Testis (tissue), 3 donors: ENCODE data around the gene CCNL1. TPM values are rescaled to one million over a fixed set of nuclear protein-coding genes. Genes with fewer than 3 reads are reported as not detected.

Source experiments
- DNase-seq: peaks from one replicate; pipeline ENCODE4 v3.0.0-alpha.2; 2019
- H3K27ac ChIP-seq, 2 donors: fragments of 200-600 bp; sonication (generic); one replicate each; pipeline ENCODE4 v1.5.1; 2019
- H3K27me3 ChIP-seq: fragments of 200-600 bp; sonication (generic); one replicate; pipeline ENCODE4 v1.5.1; 2019
- H3K36me3 ChIP-seq: fragments of 200-600 bp; sonication (generic); one replicate; pipeline ENCODE4 v1.5.1; 2017; ENCODE audit warnings: low read depth; ENCODE audit errors: missing control alignments
- H3K4me1 ChIP-seq: fragments of 200-600 bp; sonication (generic); one replicate; pipeline ENCODE4 v1.5.1; 2019
- H3K4me3 ChIP-seq, 2 donors: fragments of 200-600 bp; sonication (generic); one replicate each; pipeline ENCODE4 v1.5.1; 2017 to 2019
- H3K9me3 ChIP-seq: fragments of 200-600 bp; sonication (generic); one replicate; pipeline ENCODE4 v1.5.1; 2017
- CTCF ChIP-seq, 3 experiments: fragments of 450-650 bp in 2 of 3; fragments of 200-600 bp in 1 of 3; sonication (generic) in 1 of 3; IDR thresholded peaks; one replicate each; pipeline ENCODE4 v1.5.1; 2016 to 2019; ENCODE audit warnings: antibody characterized with exemption in 3 of 3, mild to moderate bottlenecking in 2 of 3, moderate library complexity in 1 of 3
- POLR2A ChIP-seq: fragments of 450-650 bp; IDR thresholded peaks from one replicate; pipeline ENCODE4 v1.6.1; 2017; ENCODE audit warnings: antibody characterized with exemption, mild to moderate bottlenecking, moderate library complexity
- WGBS, 2 donors: methylation state at CpG; one replicate each; pipeline ENCODE4 v1.1.5; 2018; 5-methylcytosine and 5-hydroxymethylcytosine counted together
- intact Hi-C: fragments of 100-400 bp; cut with DNase I; formaldehyde crosslinking; loops from one replicate; pipeline ENCODE4 v1.15.1; 2023; ENCODE audit warnings: low total_unique reads
- polyA plus RNA-seq: library from polyadenylated mRNA; stranded (reverse); fragments of 350-450 nt; fragmentation: Illumina TruSeq; extraction: RNeasy Lipid Tissue Mini Kit (QIAGEN cat#74804); gene quantifications from one replicate; pipeline ENCODE4 v1.2.3, GENCODE V29; 2014; ENCODE audit warnings: low read depth, low replicate concordance; ENCODE audit not compliant: insufficient read depth
- total RNA-seq, 2 donors: library from RNA; depleted of rRNA; stranded (reverse); fragments of >200 nt; gene quantifications; one replicate each; pipeline ENCODE4 v1.2.3, GENCODE V29; 2016

Gene CCNL1
- total and polyA plus RNA-seq, 3 donors from 2014 or later: 46.1 to 200 (median 168) TPM

DNA sequence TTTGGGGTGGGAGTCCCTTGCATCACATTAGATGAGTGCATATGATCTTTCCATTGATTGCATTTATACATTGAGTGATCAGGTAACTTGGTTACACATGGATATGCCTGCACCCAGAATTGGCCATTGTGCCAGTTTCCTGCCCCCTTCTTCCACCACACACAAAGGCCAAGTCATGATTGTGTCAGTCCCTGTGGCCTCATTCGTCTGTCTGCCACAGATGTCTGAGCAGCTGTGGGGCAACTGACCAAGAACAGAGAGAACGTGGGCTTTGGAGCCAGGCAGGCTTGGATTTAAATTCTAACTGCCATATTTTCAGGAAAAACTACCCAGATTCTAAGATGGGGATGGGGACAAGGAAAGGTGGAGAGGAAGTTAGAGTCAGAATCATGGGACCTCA is 27.0 kb downstream of the CCNL1 start:
- no peaks in the 10 kb centered on the region for H3K36me3 ChIP-seq
- no peaks in the 10 kb centered on the region for H3K27me3 ChIP-seq
- peaks cover 74% of the 10 kb centered on the region for H3K4me1 ChIP-seq
- H3K4me3 ChIP-seq: no peak overlapping the region
- WGBS, 2 donors: 64 to 85% methylated on average over 2 of the region's 2 CpGs
- H3K27ac ChIP-seq: peak overlapping the region in 1 of 2 donors; percentile 60
- no peaks in the 10 kb centered on the region for H3K9me3 ChIP-seq
- no peak for DNase-seq
- intact Hi-C loops: loop anchor here (10.0 kb wide), 2 partner anchors 458 to 588 kb away; partner anchors contain the start of gene TIPARP
- no peak for TF ChIP-seq POLR2A
- no peak for TF ChIP-seq CTCF (IDR thresholded peaks at IDR 0.05)

GRCh38 chr3:157132341-157132740 is 27.6 kb downstream of the CCNL1 start:
- WGBS, 2 donors: 100% methylated on average over 1 of the region's 1 CpG; no CpG with 5 or more reads in 1 of the 2 donors
- H3K27ac ChIP-seq: peak overlapping the region in 1 of 2 donors; percentile 16
- H3K27me3 ChIP-seq: no peaks in the 10 kb centered on the region
- H3K9me3 ChIP-seq: no peaks in the 10 kb centered on the region
- DNase-seq: no peak
- no peak overlapping the region for H3K4me3 ChIP-seq
- peaks cover 79% of the 10 kb centered on the region for H3K4me1 ChIP-seq
- no peak for TF ChIP-seq POLR2A
- peak in 1 of 3 experiments; percentile 8 for TF ChIP-seq CTCF (IDR thresholded peaks at IDR 0.05)
- no peaks in the 10 kb centered on the region for H3K36me3 ChIP-seq
- intact Hi-C loops: loop anchor here (10.0 kb wide), 2 partner anchors 458 to 588 kb away; partner anchors contain the start of gene TIPARP

DNA sequence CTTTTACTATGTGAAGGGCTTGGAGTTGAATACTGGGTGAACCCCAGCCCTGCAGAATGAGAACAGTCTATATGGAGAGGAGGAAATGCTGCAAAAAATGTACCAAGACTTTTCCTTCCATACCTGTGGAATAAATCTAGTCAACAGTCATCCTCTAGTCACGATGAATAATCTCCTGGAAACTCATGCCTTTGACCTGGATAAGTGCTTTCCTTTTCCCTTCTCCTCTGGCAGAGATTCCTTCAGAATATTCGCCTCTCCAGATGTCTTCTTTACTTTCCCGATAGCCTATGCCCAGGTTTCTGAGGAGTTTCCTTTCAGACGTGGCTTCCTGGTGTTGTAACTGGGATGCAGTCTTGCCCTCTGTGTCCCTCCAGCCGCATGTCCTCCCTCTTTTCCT is 28.1 kb downstream of the CCNL1 start:
- TF ChIP-seq POLR2A (no peak), CTCF (IDR thresholded peaks at IDR 0.05) (no peak)
- no peaks in the 10 kb centered on the region for H3K27me3 ChIP-seq
- WGBS, 2 donors: 56 to 63% methylated on average over 5 of the region's 5 CpGs
- intact Hi-C loops: loop anchor here (2.0 to 10.0 kb wide), 3 partner anchors 43 to 587 kb away; partner anchors contain the start of gene TIPARP
- DNase-seq: no peak
- peaks cover 75% of the 10 kb centered on the region for H3K4me1 ChIP-seq
- H3K4me3 ChIP-seq: no peak overlapping the region
- no peaks in the 10 kb centered on the region for H3K36me3 ChIP-seq
- no peaks in the 10 kb centered on the region for H3K9me3 ChIP-seq
- H3K27ac ChIP-seq: peak overlapping the region in 1 of 2 donors; percentile 16

DNA sequence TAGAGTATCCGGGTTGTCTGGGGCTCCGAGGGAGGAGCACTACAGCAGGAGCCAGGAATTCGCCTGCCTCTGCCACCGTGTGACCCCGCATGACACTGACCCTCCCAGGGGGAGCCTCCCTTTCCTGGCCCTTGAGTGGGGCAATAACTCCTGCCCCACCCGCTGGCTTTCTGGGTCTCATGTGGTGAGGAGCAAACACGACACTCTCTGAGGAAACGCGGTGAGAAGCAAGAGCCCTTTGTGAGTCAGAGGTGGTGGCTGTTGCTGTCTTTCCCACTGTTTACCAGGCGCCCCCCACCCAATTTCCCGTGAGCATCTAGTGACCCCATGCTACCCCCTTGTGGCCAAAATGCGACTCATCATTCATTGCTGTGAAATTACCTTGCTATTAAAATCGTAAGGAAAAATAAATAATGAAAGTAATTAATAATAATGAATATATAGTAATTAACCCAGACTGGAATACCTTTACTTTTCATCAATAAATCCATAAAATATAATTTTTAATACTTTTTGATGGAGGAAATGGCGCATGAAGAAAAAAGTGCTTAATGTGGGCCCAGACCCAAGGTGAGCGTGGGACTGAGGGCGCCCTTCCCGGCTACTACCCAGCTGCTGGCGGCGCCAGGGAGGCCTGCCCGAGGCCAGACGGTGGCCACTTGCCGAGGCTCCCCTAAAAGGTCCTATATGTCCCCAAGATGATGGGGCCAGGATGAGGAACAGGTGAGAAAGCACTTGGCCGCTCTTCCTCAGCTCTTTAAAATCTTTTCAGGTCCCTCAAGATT is 29.3 kb downstream of the CCNL1 start:
- WGBS, 2 donors: 30 to 39% methylated on average over 17 to 23 of the region's 23 CpGs
- intact Hi-C loops: loop anchor here (2.0 to 10.0 kb wide), 3 partner anchors 42 to 586 kb away; partner anchors contain the start of gene TIPARP
- peak overlapping the region; percentile 84 to 86 for H3K27ac ChIP-seq
- H3K4me3 ChIP-seq: peak overlapping the region; percentile 7 to 23
- no peaks in the 10 kb centered on the region for H3K27me3 ChIP-seq
- TF ChIP-seq POLR2A (no peak), CTCF (IDR thresholded peaks at IDR 0.05) (peak; percentile 55 to 70 (median 68))
- H3K9me3 ChIP-seq: no peaks in the 10 kb centered on the region
- peak; percentile 73 for DNase-seq
- peaks cover 63% of the 10 kb centered on the region for H3K4me1 ChIP-seq
- no peaks in the 10 kb centered on the region for H3K36me3 ChIP-seq
